Right atrium auricular region (tissue), 2 donors: Measurements from ENCODE around the gene SFPQ. TPM values are rescaled to one million over a fixed set of nuclear protein-coding genes. Genes with fewer than 3 reads are reported as not detected.

ENCODE experiments used
- DNase-seq: peaks from one replicate; pipeline ENCODE4 v3.0.0-alpha.2; 2019; ENCODE audit warnings: low spot score
- H3K27ac ChIP-seq, 2 donors: fragments of 200-600 bp; sonication (generic); 1 replicate in 1 of 2; 2 replicates in 1 of 2; pipeline ENCODE4 v1.5.1; 2016 to 2019
- H3K27me3 ChIP-seq, 2 donors: fragments of 200-600 bp; sonication (generic); one replicate each; pipeline versions ENCODE4 v1.5.1 to v1.6.0; 2017 to 2019
- H3K36me3 ChIP-seq: fragments of 200-600 bp; sonication (generic); one replicate; pipeline ENCODE4 v1.5.1; 2016
- H3K4me1 ChIP-seq, 2 donors: fragments of 200-600 bp; sonication (generic); one replicate each; pipeline versions ENCODE4 v1.5.1 to v1.6.0; 2017 to 2019
- H3K4me3 ChIP-seq, 2 donors: fragments of 200-600 bp; sonication (generic); 1 replicate in 1 of 2; 2 replicates in 1 of 2; pipeline ENCODE4 v1.5.1; 2017 to 2019; ENCODE audit warnings: mild to moderate bottlenecking in 1 of 2, moderate library complexity in 1 of 2
- H3K9me3 ChIP-seq, 2 donors: fragments of 200-600 bp; sonication (generic); one replicate each; pipeline ENCODE4 v1.5.1; 2019
- CTCF ChIP-seq, 2 donors: fragments of 200-600 bp; sonication (generic); IDR thresholded peaks; one replicate each; pipeline ENCODE4 v1.5.1; 2019; ENCODE audit warnings: antibody characterized with exemption in 2 of 2
- total RNA-seq, 2 donors: library from RNA; depleted of rRNA; stranded (reverse); fragments of >200 nt; gene quantifications; one replicate each; pipeline ENCODE4 v1.1.0, GENCODE V29; 2016

SFPQ gene
- total RNA-seq, 2 donors from 2014 or later, result 52.0 to 80.8 TPM

DNA sequence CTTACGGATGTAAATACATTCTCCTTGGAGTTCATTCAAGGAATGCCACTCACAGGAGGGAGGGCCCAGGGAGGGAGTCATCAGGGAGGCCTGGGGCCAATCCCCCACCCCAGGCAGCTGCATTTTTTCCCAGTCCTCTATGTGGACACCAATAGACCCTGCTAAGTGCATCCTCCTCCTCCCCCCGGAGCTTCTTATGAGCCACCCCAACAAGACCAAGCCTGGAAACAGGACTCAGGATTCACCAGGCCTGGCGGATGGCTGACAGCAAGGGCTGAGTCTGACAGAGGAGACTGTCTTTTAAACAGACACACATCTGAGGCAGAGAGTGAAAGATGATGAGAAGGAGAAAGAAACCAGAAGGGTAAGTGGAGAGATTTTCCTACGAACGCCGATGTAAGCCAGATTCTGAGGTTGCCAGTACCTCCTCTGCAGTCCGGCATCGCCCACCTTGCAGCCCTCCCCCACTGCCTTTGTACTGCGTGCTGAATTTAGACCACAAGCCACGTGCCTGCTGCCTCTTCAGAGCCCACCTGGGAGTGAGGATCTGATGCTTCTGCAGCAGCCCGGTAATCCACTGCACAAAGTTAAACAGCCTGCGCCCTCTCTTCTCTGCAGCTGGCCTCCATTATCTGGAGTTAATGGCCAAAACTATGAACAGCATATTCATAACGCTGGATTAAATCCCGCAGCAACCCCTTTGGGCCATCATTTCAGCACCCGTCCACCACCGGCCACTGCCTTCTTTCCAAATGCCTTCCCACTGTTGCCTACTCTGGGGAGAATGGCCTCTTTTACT lies 17.6 kb upstream of the SFPQ start:
- no peak for TF ChIP-seq CTCF (IDR thresholded peaks at IDR 0.05)
- H3K27me3 ChIP-seq, result no peaks in the 10 kb centered on the region
- H3K9me3 ChIP-seq, result no peaks in the 10 kb centered on the region
- no peak for DNase-seq
- no peak overlapping the region for H3K4me3 ChIP-seq
- H3K36me3 ChIP-seq, result no peaks in the 10 kb centered on the region
- H3K4me1 ChIP-seq, result peaks cover 0 to 6% of the 10 kb centered on the region in 2 donors
- no peak overlapping the region for H3K27ac ChIP-seq

DNA sequence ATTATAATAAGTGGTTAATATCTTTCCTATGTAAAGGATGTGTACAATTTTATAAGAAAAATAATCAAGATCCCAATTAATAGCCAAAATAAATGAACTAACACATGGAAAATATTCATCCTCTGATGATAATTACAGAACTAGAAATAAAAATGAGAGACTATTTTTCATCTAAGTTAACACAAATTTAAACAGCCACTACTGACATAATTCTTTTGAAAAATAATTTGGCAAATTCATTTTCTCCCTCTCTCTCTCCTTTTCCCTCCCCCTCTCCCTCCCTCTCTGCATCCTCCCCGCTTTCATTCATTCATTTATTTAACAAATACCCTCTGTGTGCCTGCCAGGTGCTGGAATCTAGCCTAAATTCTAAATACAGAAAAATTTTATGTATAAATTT lies 10.3 kb upstream of the SFPQ start:
- no peak for TF ChIP-seq CTCF (IDR thresholded peaks at IDR 0.05)
- H3K27me3 ChIP-seq, result no peaks in the 10 kb centered on the region

GRCh38 chr1:35202048-35202719 lies 9.2 kb upstream of the SFPQ start:
- H3K4me3 ChIP-seq, result no peak overlapping the region
- H3K9me3 ChIP-seq, result no peaks in the 10 kb centered on the region
- no peaks in the 10 kb centered on the region for H3K27me3 ChIP-seq
- peak; percentile 56 to 85 for TF ChIP-seq CTCF (IDR thresholded peaks at IDR 0.05)
- H3K27ac ChIP-seq, result no peak overlapping the region
- H3K36me3 ChIP-seq, result no peaks in the 10 kb centered on the region
- peaks cover 0 to 4% of the 10 kb centered on the region in 2 donors for H3K4me1 ChIP-seq
- peak; percentile 74 for DNase-seq

More for the DNA sequence above, 10.3 kb upstream of the SFPQ start:
- Histone ChIP-seq H3K9me3 (no peaks in the 10 kb centered on the region), H3K4me1 (peaks cover 0 to 4% of the 10 kb centered on the region in 2 donors), H3K4me3 (no peak overlapping the region), H3K27ac (no peak overlapping the region), H3K36me3 (no peaks in the 10 kb centered on the region)
- no peak for DNase-seq

GRCh38 chr1:35201631-35202030 lies 8.7 kb upstream of the SFPQ start:
- Histone ChIP-seq H3K36me3 (no peaks in the 10 kb centered on the region), H3K4me1 (peaks cover 0 to 4% of the 10 kb centered on the region in 2 donors), H3K27ac (no peak overlapping the region), H3K9me3 (no peaks in the 10 kb centered on the region), H3K27me3 (no peaks in the 10 kb centered on the region), H3K4me3 (no peak overlapping the region)
- no peak for TF ChIP-seq CTCF (IDR thresholded peaks at IDR 0.05)
- no peak for DNase-seq

GRCh38 chr1:35192056-35192852 lies 691 bp downstream of the SFPQ start:
- H3K27me3 ChIP-seq, result no peaks in the 10 kb centered on the region
- H3K36me3 ChIP-seq, result peaks cover 44% of the 10 kb centered on the region
- peak overlapping the region; percentile 91 to 100 for H3K4me3 ChIP-seq
- peak in 1 of 2 donors; percentile 46 for TF ChIP-seq CTCF (IDR thresholded peaks at IDR 0.05)
- H3K9me3 ChIP-seq, result no peaks in the 10 kb centered on the region
- H3K4me1 ChIP-seq, result peaks cover 0 to 48% of the 10 kb centered on the region in 2 donors
- peak overlapping the region; percentile 99 to 100 for H3K27ac ChIP-seq
- DNase-seq, result peak; percentile 77
